Activated naive CD4-positive, alpha-beta T cell treated with anti-CD3 and anti-CD28 coated beads, Interleukin-2, amount 10 ng/mL, durations not matched to agents 7 days and 5 days (primary cell): ENCODE data around the gene AHNAK2.
"Not testable (repeated sequence)": the region's sequence is repeated elsewhere in the genome, so short reads cannot be mapped to it uniquely, and the experiment has no call there.

Source experiments
- CTCF ChIA-PET: fragments of 350-600 bp; sonication (Branson Sonifier 250); formaldehyde crosslinking; loops from one replicate; lab custom pipeline; 2021; ENCODE audit warnings: antibody characterized with exemption; lab: Charles Lee
- DNase-seq: peaks from one replicate; pipeline ENCODE4 v3.0.0-alpha.2; 2020
- H3K27ac Mint-ChIP-seq: one replicate; pipeline ENCODE4 v1.8.0; 2021; ENCODE audit warnings: mild to moderate bottlenecking, moderate library complexity, mixed read lengths
- H3K27me3 Mint-ChIP-seq: one replicate; pipeline ENCODE4 v1.8.0; 2021; ENCODE audit warnings: mild to moderate bottlenecking, mixed read lengths
- H3K36me3 Mint-ChIP-seq: one replicate; pipeline ENCODE4 v1.8.0; 2021; ENCODE audit warnings: mixed read lengths
- H3K4me1 Mint-ChIP-seq: one replicate; pipeline ENCODE4 v1.8.0; 2021; ENCODE audit warnings: mixed read lengths
- H3K4me3 Mint-ChIP-seq: one replicate; pipeline ENCODE4 v1.8.0; 2021; ENCODE audit warnings: mild to moderate bottlenecking, moderate library complexity, mixed read lengths
- H3K9me3 Mint-ChIP-seq: one replicate; pipeline ENCODE4 v1.8.0; 2021; ENCODE audit warnings: mixed read lengths

AHNAK2 gene

DNA sequence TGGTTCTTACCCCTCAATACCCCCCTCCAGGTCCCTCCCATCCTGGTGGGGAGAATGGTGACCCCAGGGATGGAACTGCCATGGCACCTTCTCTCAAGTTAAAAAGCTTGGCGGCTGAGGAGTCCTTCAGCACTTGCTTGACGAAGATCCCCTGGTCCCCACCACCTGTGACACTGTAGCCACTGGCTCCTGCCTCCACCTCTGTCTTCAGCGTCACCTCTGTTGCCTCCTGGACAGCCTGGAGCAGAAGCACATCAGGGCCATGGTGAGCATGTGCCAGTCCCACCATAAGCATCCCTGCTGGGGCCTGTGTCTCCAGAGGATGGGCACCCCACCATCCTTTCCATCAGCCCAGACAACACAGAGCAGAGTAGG is 22.8 kb downstream of the AHNAK2 start:
- H3K4me3 Mint-ChIP-seq: no peak overlapping the region
- DNase-seq: no peak
- CTCF ChIA-PET: interaction anchor here (0.8 kb wide), 1 partner anchor 51 kb away, joined by 3 read pairs; no protein-coding TSS in a partner anchor
- no peaks in the 10 kb centered on the region for H3K36me3 Mint-ChIP-seq
- H3K27ac Mint-ChIP-seq: no peak overlapping the region
- no peaks in the 10 kb centered on the region for H3K4me1 Mint-ChIP-seq
- no peaks in the 10 kb centered on the region for H3K9me3 Mint-ChIP-seq
- peaks cover 24% of the 10 kb centered on the region for H3K27me3 Mint-ChIP-seq

DNA sequence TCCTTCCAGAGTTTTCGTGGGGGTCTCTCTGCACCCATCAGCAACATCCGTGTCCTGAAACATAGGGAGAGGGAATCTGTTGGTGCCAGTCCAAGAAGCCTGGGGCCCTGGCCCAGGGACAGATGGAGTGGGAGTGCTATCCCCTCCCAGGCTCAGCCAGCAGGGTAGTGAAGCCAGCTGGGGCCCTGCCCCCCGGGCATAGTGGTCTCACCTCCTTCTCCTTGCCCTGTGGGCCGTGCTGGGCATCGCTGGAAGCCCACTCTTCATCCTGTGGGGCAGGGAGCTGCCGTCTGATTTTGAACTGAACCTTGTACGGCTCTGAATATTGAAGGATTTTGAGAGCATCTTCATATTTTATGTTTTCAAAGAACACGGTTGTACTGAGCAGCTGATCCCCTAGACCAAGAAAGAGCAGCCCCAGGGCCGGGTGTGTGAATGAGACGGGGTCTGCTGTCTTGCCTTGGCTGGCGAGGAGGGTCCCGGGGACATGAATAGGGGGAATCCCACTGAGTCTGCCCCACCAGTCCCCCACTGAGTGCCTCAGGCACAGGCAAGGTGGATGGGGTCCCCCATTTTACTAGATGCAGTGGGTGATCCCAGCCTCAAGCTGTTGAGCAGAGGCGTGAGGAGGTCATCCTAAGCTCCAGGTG is 23.3 kb downstream of the AHNAK2 start:
- Mint-ChIP-seq H3K27ac (no peak overlapping the region), H3K4me3 (no peak overlapping the region), H3K4me1 (no peaks in the 10 kb centered on the region), H3K27me3 (peaks cover 24% of the 10 kb centered on the region), H3K36me3 (no peaks in the 10 kb centered on the region), H3K9me3 (no peaks in the 10 kb centered on the region)
- DNase-seq: no peak
- CTCF ChIA-PET: interaction anchor here (0.8 kb wide), 1 partner anchor 52 kb away, joined by 3 read pairs; no protein-coding TSS in a partner anchor

DNA sequence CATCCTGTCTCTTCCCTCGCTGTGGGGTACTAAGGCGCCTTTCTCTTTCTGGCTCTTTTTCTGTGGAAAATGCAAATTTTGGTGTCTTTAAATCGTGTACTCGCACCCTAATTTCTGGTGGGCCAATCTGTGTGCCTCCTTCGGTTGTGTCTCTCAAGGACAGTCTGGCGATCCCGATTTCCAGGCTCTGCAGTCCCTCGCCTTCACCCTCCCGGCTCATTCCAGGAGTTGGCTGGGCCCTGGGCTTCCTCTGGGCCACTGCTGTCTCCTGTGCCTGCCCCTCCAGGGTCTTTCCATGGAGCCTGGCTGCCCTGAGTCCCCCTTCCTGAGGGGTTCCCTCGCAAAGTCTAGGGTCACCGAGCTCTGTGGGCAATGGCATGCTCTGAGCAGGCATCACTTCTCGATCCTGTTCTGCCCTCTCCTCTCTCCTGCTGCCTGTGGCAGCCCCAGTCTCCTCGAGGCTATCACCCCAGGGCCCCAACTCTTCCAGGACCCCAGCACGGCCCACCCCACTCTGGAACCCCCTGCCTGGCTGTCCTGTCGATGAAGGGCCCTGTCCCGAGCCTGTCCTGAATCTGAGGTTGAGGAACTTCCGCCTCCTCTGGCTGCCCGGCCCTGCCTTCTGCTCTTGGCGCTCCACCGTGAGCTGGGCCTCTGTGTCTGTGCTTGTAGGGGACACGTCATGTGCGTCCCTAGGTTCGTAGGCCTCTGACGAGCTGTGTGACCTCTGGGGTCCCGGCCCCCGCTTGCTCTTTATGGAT is 24.1 kb downstream of the AHNAK2 start:
- Mint-ChIP-seq H3K4me3 (no peak overlapping the region), H3K36me3 (no peaks in the 10 kb centered on the region), H3K27ac (no peak overlapping the region), H3K9me3 (no peaks in the 10 kb centered on the region), H3K4me1 (no peaks in the 10 kb centered on the region), H3K27me3 (peaks cover 21% of the 10 kb centered on the region)
- CTCF ChIA-PET: no interaction called here
- no peak for DNase-seq

DNA sequence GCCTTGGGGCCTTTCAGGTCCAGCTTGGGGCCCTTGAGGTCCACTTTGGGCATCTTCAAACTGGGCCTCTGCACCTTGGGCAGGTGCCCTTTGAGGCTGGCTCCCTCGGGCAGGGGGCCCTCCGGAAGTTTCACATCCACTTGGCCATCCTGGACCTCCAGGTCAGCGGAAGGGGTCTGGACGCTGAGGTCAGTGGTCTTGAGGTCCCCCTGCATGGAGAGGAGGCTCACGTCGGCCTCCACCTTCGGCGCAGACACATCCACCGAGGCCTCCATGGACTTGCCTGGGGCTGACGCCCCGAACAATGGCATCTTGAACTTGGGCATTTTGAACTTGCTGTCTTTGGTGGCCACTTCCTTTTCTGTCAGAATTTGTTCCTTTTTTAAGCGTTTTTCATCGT is 25.1 kb downstream of the AHNAK2 start:
- no peak for DNase-seq
- no peaks in the 10 kb centered on the region for H3K9me3 Mint-ChIP-seq
- H3K4me1 Mint-ChIP-seq: no peaks in the 10 kb centered on the region
- peaks cover 14% of the 10 kb centered on the region for H3K27me3 Mint-ChIP-seq
- no peak overlapping the region for H3K27ac Mint-ChIP-seq
- H3K36me3 Mint-ChIP-seq: no peaks in the 10 kb centered on the region
- no peak overlapping the region for H3K4me3 Mint-ChIP-seq
- CTCF ChIA-PET: no interaction called here

DNA sequence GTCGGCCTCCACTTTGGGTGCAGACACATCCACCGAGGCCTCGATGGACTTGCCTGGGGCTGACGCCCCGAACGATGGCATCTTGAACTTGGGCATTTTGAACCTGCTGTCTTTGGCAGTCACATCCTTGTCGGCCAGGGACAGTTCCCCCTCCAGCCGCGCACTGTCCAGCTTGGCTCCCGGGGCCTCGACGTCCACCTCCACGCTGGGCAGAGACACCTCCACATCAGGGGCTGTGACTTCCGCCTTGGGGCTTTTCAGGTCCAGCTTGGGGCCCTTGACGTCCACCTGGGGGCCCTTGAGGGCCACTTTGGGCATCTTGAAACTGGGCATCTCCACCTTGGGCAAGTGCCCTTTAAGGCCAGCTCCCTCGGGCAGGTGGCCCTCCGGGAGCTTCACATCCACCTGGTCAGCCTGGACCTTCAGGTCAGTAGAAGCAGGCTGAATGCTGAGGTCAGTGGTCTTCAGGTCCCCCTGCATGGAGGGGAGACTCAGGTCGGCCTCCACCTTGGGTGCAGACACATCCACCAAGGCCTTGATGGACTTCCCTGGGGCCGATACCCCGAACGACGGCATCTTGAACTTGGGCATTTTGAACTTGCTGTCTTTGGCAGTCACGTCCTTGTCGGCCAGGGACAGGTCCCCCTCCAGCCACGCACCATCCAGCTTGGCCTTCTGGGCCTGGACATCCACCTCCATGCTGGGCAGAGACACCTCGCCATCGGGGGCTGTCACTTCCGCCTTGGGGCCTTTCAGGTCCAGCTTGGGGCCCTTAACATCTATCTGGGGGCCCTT is 26.1 kb downstream of the AHNAK2 start:
- not testable (repeated sequence) for H3K27me3 Mint-ChIP-seq, H3K9me3 Mint-ChIP-seq, H3K27ac Mint-ChIP-seq, DNase-seq, H3K4me3 Mint-ChIP-seq, H3K4me1 Mint-ChIP-seq, H3K36me3 Mint-ChIP-seq
- CTCF ChIA-PET: interaction anchor here (0.9 kb wide), 1 partner anchor 94 kb away, joined by 3 read pairs; no protein-coding TSS in a partner anchor

DNA sequence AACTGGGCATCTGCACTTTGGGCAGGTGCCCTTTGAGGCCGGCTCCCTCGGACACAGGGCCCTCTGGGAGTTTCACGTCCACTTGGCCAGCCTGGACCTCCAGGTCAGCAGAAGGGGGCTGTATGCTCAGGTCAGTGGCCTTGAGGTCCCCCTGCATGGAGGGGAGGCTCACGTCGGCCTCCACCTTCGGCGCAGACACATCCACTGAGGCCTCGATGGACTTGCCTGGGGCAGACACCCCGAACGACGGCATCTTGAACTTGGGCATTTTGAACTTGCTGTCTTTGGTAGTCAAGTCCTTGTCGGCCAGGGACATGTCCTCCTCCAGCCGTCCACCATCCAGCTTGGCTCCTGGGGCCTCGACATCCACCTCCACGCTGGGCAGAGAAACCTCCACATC is 27.5 kb downstream of the AHNAK2 start:
- H3K4me3 Mint-ChIP-seq, H3K27me3 Mint-ChIP-seq, CTCF ChIA-PET, H3K4me1 Mint-ChIP-seq, H3K9me3 Mint-ChIP-seq, DNase-seq, H3K36me3 Mint-ChIP-seq, H3K27ac Mint-ChIP-seq: not testable (repeated sequence)

DNA sequence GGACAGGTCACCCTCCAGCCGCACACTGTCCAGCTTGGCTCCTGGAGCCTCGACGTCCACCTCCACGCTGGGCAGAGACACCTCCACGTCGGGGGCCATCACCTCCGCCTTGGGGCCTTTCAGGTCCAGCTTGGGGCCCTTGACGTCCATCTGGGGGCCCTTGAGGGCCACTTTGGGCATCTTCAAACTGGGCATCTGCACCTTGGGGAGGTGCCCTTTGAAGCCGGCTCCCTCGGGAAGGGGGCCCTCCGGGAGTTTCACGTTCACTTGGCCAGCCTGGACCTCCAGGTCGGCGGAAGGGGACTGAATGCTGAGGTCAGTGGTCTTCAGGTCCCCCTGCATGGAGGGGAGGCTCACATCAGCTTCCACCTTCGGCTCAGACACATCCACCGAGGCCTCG is 28.2 kb downstream of the AHNAK2 start:
- CTCF ChIA-PET: no interaction called here
- H3K27ac Mint-ChIP-seq: no peak overlapping the region
- DNase-seq: no peak
- no peaks in the 10 kb centered on the region for H3K27me3 Mint-ChIP-seq
- no peaks in the 10 kb centered on the region for H3K36me3 Mint-ChIP-seq
- no peaks in the 10 kb centered on the region for H3K4me1 Mint-ChIP-seq
- H3K4me3 Mint-ChIP-seq: no peak overlapping the region
- no peaks in the 10 kb centered on the region for H3K9me3 Mint-ChIP-seq

DNA sequence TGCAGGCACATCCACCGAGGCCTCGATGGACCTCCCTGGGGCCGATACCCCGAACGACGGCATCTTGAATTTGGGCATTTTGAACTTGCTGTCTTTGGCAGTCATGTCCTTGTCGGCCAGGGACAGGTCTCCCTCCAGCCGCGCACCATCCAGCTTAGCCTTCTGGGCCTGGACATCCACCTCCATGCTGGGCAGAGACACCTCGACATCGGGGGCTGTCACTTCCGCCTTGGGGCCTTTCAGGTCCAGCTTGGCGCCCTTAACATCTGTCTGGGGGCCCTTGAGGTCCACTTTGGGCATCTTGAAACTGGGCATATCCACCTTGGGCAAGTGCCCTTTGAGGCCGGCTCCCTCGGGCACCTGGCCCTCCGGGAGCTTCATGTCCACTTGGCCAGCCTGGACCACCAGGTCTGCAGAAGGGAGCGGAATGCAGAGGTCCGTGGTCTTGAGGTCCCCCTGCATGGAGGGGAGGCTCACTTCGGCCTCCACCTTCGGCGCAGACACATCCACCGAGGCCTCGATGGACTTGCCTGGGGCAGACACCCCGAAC is 28.7 kb downstream of the AHNAK2 start:
- CTCF ChIA-PET, H3K27me3 Mint-ChIP-seq, H3K4me1 Mint-ChIP-seq, H3K4me3 Mint-ChIP-seq, H3K27ac Mint-ChIP-seq, H3K9me3 Mint-ChIP-seq, H3K36me3 Mint-ChIP-seq, DNase-seq: not testable (repeated sequence)

DNA sequence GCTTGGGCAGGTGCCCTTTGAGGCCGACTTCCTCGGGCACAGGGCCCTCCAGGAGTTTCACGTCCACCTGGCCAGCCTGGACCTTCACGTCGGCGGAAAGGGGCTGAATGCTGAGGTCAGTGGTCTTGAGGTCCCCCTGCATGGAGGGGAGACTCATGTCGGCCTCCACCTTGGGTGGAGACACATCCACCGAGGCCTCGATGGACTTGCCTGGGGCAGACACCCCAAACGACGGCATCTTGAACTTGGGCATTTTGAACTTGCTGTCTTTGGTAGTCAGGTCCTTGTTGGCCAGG is 29.5 kb downstream of the AHNAK2 start:
- Mint-ChIP-seq H3K4me3 (no peak overlapping the region), H3K27ac (no peak overlapping the region), H3K36me3 (no peaks in the 10 kb centered on the region), H3K4me1 (no peaks in the 10 kb centered on the region), H3K9me3 (no peaks in the 10 kb centered on the region), H3K27me3 (no peaks in the 10 kb centered on the region)
- DNase-seq: no peak
- CTCF ChIA-PET: no interaction called here

DNA sequence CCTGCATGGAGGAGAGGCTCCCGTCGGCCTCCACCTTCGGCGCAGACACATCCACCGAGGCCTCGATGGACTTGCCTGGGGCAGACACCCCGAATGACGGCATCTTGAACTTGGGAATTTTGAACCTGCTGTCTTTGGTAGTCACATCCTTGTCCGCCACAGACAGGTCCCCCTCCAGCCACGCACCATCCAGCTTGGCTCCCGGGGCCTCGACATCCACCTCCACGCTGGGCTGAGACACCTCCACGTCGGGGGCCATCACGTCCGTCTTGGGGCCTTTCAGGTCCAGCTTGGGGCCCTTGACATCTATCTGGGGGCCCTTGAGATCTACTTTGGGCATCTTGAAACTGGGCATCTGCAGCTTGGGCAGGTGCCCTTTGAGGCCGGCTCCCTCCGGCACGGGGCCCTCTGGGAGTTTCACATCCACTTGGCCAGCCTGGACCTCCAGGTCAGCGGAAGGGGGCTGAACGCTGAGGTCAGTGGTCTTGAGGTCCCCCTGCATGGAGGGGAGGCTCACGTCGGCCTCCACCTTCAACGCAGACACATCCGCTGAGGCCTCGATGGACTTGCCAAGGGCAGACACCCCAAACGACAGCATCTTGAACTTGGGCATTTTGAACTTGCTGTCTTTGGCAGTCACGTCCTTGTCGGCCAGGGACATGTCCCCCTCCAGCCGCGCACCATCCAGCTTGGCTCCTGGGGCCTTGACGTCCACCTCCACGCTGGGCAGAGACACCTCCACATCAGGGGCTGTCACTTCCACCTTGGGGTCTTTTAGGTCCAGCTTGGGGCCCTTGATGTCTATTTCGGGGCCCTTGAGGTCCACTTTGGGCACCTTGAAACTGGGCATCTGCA is 30.1 kb downstream of the AHNAK2 start:
- H3K4me1 Mint-ChIP-seq, H3K4me3 Mint-ChIP-seq, DNase-seq, H3K9me3 Mint-ChIP-seq, H3K36me3 Mint-ChIP-seq, H3K27ac Mint-ChIP-seq, CTCF ChIA-PET, H3K27me3 Mint-ChIP-seq: not testable (repeated sequence)

DNA sequence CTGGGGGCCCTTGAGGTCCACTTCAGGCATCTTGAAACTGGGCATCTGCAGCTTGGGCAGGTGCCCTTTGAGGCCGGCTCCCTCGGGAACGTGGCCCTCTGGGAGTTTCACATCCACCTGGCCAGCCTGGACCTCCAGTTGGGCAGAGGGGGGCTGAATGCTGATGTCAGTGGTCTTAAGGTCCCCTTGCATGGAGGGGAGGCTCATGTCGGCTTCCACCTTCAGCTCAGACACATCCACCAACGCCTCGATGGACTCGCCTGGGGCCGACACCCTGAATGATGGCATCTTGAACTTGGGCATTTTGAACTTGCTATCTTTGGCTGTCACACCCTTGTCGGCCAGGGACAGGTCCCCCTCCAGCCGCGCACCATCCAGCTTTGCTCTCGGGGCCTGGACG is 31.0 kb downstream of the AHNAK2 start:
- not testable (repeated sequence) for H3K36me3 Mint-ChIP-seq, H3K27me3 Mint-ChIP-seq, H3K4me1 Mint-ChIP-seq, H3K9me3 Mint-ChIP-seq, H3K4me3 Mint-ChIP-seq, H3K27ac Mint-ChIP-seq, DNase-seq
- CTCF ChIA-PET: interaction anchor here (1.7 kb wide), 1 partner anchor 11 kb away, joined by 4 read pairs; no protein-coding TSS in a partner anchor

DNA sequence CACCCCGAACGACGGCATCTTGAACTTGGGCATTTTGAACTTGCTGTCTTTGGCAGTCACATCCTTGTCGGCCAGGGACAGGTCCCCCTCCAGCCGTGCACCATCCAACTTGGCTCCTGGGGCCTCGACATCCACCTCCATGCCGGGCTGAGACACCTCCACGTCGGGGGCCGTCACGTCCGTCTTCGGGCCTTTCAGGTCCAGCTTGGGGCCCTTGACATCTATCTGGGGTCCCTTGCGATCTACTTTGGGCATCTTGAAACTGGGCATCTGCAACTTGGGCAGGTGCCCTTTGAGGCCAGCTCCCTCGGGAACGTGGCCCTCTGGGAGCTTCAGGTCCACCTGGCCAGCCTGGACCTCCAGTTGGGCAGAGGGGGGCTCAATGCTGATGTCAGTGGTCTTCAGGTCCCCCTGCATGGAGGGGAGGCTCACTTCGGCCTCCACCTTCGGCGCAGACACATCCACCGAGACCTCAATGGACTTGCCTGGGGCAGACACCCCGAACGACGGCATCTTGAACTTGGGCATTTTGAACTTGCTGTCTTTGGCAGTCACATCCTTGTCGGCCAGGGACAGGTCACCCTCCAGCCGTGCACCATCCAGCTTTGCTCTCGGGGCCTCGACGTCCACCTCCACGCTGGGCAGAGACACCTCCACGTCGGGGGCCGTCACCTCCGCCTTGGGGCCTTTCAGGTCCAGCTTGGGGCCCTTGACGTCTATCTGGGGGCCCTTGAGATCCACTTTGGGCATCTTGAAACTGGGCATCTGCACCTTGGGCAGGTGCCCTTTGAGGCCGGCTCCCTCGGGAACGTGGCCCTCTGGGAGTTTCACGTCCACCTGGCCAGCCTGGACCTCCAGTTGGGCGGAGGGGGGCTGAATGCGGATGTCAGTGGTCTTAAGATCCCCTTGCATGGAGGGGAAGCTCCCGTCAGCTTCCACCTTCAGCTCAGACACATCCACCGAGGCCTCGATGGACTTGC is 31.9 kb downstream of the AHNAK2 start:
- not testable (repeated sequence) for H3K27ac Mint-ChIP-seq, H3K4me3 Mint-ChIP-seq, H3K27me3 Mint-ChIP-seq, H3K36me3 Mint-ChIP-seq, DNase-seq, H3K9me3 Mint-ChIP-seq, H3K4me1 Mint-ChIP-seq
- CTCF ChIA-PET: interaction anchor here (1.7 kb wide), 1 partner anchor 11 kb away, joined by 4 read pairs; no protein-coding TSS in a partner anchor

DNA sequence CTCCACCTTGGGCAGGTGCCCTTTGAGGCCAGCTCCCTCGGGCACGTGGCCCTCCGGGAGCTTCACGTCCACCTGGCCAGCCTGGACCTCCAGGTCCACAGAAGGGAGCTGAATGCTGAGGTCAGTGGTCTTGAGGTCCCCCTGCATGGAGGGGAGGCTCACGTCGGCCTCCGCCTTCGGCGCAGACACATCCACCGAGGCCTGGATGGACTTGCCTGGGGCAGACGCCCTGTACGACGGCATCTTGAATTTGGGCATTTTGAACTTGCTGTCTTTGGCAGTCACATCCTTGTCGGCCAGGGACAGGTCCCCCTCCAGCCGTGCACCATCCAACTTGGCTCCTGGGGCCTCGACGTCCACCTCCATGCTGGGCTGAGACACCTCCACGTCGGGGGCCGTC is 32.9 kb downstream of the AHNAK2 start:
- H3K4me1 Mint-ChIP-seq, H3K27me3 Mint-ChIP-seq, CTCF ChIA-PET, H3K4me3 Mint-ChIP-seq, H3K27ac Mint-ChIP-seq, H3K36me3 Mint-ChIP-seq, H3K9me3 Mint-ChIP-seq, DNase-seq: not testable (repeated sequence)
